C4-2B (cell line): ENCODE measurements around the gene HKDC1.
"Not testable (repeated sequence)": the region's sequence is repeated elsewhere in the genome, so short reads cannot be mapped to it uniquely, and the experiment has no call there.

Experiments
- H3K27ac ChIP-seq: fragments of 450-650 bp; 2 replicates; pipeline ENCODE4 v1.5.1; 2017
- ZFX ChIP-seq: fragments of 450-650 bp; IDR thresholded peaks from 2 replicates; pipeline ENCODE4 v1.6.1; 2017
- TF ChIP-seq, protein P1 (sequence below): fragments of 450-650 bp; conservative IDR thresholded peaks from 2 replicates; pipeline ENCODE4 v1.5.1; 2017; ENCODE audit warnings: mild to moderate bottlenecking

HKDC1 gene

GRCh38 chr10:69287181-69287580, 67.0 kb downstream of the HKDC1 start:
- H3K27ac ChIP-seq: no peak overlapping the region
- TF ChIP-seq ZFX: no peak
- TF ChIP-seq, protein P1, sequence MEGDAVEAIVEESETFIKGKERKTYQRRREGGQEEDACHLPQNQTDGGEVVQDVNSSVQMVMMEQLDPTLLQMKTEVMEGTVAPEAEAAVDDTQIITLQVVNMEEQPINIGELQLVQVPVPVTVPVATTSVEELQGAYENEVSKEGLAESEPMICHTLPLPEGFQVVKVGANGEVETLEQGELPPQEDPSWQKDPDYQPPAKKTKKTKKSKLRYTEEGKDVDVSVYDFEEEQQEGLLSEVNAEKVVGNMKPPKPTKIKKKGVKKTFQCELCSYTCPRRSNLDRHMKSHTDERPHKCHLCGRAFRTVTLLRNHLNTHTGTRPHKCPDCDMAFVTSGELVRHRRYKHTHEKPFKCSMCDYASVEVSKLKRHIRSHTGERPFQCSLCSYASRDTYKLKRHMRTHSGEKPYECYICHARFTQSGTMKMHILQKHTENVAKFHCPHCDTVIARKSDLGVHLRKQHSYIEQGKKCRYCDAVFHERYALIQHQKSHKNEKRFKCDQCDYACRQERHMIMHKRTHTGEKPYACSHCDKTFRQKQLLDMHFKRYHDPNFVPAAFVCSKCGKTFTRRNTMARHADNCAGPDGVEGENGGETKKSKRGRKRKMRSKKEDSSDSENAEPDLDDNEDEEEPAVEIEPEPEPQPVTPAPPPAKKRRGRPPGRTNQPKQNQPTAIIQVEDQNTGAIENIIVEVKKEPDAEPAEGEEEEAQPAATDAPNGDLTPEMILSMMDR: no peak

GRCh38 chr10:69290993-69291392, 70.9 kb downstream of the HKDC1 start:
- no peak for TF ChIP-seq ZFX
- TF ChIP-seq, protein P1: no peak
- H3K27ac ChIP-seq: no peak overlapping the region

- no peak for TF ChIP-seq ZFX
- TF ChIP-seq, protein P1: no peak
- no peak overlapping the region for H3K27ac ChIP-seq
Measured at GRCh38 chr10:69292459-69292858, 72.3 kb downstream of the HKDC1 start.

- TF ChIP-seq, protein P1: no peak
- no peak for TF ChIP-seq ZFX
- H3K27ac ChIP-seq: no peak overlapping the region
Measured at GRCh38 chr10:69295027-69295636, 75.0 kb downstream of the HKDC1 start.

GRCh38 chr10:69303632-69304051, 83.5 kb downstream of the HKDC1 start:
- TF ChIP-seq ZFX: no peak
- TF ChIP-seq, protein P1: no peak
- no peak overlapping the region for H3K27ac ChIP-seq

DNA sequence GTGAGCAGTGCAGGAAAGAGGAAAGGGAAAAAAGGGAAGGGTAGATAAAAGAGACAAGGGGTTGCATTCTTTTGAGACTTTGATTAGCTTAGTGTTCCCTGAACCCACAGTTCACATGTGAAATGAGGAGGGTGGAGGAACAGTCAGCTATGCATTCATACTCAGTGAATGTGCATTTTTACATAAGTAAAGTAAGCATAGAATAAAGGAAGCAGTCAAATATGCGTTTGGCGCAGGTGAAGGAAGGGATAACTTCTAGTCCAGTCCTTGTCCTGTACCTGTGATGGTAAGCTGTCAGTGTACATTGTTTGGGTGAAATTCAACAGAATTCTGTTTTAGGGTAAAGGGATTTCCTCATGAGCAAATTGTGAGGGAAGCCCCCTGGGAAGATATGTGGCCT, 86.3 kb downstream of the HKDC1 start:
- no peak overlapping the region for H3K27ac ChIP-seq
- TF ChIP-seq, protein P1: no peak
- no peak for TF ChIP-seq ZFX

- TF ChIP-seq, protein P1: no peak
- TF ChIP-seq ZFX: no peak
- H3K27ac ChIP-seq: no peak overlapping the region
Measured at GRCh38 chr10:69307434-69307833, 87.3 kb downstream of the HKDC1 start.

GRCh38 chr10:69308304-69308703, 88.2 kb downstream of the HKDC1 start:
- H3K27ac ChIP-seq: not testable (repeated sequence)
